ENCODE data around the gene CARTPT.

CARTPT gene

DNA sequence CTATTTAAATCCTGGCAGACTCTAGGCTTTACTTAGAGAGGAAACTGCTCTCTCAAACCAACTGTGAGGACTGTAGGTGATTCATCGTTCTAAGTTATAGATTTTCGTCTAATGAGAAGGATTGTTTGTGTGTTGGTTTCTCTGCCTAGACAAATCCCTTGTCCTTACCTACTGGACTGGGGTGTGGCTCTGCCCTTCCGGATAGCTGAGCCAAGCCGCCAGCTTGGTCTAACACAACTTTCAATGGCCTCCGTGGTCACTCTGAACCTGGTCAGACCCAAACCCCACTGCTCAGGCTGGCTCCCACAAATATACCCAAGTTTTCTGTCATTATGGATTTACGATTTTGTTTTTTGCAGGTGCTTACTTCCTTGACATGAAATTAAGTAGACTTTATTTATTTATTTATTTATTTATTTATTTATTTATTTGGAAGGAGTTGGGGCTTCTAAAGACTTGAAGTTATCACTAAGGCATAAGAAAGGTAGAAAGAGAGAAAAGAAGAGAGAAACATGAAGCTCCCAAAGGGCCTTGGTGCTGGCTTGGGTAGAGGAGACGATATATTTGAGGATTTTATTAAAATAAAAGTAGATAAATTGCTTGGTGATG lies 19.0 kb downstream of the CARTPT start:
- DNase-seq (ENCODE audit: low spot score): no peak

DNA sequence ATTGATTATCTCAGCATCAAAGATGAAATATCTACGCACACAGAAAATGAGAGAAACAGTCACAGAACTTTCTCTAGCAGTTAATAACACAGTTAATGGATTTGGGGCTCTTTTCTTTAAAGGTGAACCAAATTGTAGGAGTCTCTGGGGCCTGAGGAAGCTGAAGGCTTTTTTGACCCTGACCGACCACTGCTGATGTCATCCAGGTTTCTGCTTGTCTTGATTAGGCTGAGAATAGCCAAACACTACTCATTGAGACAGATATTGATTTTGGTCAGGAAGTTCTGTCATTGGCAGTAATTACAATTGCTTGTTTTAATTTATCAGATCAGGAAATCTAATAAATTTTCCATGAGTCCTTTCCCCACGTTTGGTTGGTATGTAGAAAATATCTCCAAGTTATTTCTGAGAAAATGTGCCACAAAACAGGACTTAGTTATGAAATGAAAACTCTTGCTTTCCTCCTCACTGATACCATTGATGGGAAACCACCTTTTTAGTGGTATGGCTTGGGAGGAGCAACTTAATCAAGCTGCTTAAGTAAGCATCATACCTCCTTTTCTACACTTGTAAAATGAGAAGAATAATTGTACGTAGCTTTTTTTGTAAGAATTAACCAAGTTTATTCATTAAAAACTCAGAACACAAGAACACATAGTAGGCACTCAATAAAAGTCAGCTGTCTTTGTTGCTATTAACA lies 19.7 kb downstream of the CARTPT start:
- DNase-seq (ENCODE audit: low spot score): no peak

DNA sequence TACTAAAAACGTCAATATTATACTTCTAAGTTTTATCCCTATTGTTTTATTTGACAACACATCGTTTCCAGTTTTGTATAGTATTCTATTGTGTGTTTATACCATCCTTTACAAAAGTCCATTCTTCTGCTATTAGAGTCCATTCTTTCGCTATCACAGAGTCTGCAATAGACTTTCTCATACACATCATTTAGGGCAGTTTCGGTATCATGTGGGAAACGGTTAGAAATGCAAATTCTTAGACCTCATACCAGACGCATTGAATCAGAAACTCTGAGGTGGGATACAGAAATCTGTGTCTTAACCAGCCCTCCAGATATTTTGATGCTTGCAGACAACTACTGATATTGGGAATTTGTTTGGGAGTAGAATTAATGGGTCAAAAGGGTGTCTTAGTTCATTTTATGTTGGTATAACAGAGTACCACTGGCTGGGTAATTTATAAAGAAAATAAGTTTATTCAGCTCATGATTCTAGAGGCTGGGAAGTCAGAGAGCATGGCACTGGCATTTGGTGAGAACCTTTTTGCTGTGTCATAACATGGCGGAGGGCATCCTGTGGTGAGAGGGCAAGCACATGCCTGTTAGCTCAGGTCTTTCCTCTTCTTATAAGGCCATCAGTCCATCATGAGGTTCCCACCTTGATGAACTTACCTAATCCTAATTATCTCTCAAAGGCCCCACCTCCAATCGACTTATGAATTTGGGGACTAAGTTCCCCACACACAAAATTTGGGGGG lies 21.1 kb downstream of the CARTPT start:
- no peak for DNase-seq (ENCODE audit: low spot score)

DNA sequence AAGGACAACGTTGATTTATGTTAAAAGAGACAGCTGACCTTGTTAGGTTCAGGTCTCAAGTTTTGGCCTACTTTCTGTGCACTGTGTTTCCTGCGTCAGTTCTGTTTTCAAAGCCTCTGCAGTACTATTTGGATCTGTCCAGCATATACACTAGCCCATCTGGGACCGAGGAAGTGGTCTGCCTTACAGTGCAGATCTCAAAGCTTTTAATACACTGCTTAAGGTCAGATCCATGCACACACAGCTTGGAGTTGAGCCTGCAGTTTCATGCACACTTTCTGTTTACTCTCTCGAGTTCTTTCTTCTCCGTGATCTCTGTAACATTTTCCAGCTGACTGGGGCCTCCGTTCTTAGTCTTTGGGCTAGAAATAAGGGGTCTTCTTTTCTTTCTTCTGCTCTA lies 24.1 kb downstream of the CARTPT start:
- no peak for DNase-seq (ENCODE audit: low spot score)

DNA sequence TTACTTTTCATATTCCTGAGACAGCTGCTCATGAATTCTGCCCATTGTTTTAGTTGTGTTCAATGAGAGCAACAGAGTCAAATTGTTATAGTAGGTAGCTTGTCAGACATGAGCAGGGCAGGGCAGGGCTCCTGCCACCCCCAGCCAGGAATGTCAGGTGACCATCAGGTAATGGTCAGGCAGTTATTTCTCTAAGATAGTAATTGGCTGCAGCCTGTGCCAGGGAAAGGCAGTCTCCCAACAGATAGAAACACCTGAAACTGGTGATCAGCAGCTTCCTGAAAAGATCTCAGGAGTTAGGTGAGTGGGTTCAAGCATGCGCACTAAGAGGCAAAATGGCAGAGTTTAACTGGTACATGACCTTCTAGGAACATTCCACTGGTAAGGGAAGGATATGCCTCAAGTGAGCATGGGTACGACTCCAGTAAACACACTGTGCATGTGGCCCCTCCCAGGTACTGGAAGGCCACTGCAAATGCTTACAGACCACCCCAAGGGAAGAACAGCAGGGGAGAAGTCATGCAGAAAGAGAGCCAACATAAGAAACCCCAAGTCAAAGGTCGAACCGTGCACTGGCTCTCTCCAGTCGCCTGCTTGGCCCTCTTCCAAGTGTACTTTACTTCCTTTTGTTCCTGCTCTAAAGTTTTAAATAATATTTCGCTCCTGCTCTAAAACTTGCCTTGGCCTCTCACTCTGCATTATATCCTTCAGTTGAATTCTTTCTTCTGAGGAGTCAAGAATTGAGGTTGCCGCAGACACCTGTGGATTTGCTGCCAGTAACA lies 25.1 kb downstream of the CARTPT start:
- DNase-seq (ENCODE audit: low spot score): no peak

DNA sequence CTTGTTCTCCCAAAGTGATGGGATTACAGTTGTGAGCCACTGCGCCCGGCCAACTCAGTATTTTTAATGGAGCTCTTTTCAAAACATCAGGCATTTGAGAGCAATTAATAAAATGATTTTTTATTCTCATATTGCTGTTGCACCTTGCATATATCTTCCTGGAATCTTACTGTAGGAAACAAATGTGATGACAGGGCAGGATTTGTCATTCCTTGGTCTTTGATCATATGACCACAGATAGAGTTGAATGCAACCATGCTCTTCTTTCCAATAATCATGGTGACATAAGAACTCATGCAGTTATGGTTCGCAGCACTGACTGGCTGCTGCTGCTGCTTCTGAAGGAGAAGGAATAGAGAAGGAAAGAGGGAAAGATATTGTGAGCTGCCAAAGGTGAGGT lies 28.1 kb downstream of the CARTPT start:
- DNase-seq (ENCODE audit: low spot score): no peak

DNA sequence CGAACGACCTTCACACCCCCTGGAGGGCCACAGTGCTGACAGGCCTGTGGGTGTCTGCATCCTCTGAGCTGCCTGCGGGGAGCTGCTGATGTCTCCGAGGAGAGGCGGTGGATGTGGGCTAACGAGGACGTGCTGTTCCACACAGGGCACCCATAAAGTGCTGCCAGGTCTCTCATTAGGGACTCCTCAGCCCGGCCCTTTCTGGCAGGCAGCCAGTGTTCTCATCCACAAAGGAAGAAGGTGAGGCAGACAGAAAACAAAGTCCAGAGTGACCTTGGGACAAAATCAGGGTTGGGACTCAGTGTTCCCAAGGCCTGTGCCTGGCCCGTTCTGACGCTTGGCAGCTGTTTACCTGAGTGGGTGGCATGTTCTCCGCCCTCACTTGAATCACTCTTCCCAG lies 29.3 kb downstream of the CARTPT start:
- peak; percentile 7 for DNase-seq (ENCODE audit: low spot score)

DNA sequence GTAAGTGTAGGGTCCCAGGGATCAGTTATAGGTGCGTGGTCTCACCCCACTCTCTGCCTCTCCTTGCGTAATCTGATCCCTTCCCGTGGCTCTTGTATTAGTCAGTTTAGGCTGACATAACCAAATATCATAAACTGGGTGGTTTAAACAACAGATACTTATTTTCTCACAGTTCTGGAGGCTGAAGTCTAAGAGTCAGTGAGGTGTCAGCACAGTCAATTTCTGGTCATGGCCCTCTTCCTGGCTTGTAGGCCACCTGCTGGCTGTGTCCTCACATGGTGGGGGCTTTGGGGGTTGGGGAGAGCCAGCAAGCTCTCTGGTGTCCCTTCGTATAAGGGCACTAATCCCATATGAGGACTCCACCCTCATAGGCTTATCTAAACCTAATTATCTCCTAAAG lies 32.3 kb downstream of the CARTPT start:
- DNase-seq (ENCODE audit: low spot score): no peak

DNA sequence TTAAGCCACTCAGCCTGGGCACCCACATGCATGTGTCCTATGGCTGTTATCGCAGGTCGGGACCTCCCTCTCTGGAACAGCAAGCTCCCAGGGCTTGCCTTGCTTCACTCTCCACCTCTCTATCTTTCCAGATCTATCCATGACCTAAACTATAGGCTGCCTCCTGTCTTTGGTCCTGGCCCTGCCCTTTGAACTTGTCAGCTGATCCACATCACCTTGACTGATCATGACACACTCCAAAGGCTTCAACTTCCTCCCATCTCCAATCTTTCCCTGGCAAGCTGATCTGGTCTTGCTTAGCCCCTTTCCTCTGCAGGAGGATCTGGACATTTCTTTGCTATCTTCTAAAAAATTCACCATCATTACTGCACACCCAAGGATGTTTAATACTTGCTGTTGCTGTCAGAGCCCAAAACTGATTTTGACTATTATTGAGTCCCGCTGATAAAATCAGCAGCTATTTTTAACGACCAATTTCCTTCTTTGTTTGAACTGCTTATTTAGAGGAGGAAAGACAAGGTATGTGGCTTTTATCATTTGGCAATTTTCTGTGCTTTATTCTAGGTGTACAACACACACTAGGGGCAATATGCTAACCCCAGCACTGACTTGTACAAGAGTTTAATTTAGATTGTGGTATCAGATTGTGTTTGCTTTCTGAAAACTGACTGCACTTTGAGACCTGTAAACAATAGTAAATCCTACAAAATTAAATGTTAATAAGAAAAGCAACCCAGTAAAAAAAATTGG lies 33.5 kb downstream of the CARTPT start:
- DNase-seq (ENCODE audit: low spot score): no peak

DNA sequence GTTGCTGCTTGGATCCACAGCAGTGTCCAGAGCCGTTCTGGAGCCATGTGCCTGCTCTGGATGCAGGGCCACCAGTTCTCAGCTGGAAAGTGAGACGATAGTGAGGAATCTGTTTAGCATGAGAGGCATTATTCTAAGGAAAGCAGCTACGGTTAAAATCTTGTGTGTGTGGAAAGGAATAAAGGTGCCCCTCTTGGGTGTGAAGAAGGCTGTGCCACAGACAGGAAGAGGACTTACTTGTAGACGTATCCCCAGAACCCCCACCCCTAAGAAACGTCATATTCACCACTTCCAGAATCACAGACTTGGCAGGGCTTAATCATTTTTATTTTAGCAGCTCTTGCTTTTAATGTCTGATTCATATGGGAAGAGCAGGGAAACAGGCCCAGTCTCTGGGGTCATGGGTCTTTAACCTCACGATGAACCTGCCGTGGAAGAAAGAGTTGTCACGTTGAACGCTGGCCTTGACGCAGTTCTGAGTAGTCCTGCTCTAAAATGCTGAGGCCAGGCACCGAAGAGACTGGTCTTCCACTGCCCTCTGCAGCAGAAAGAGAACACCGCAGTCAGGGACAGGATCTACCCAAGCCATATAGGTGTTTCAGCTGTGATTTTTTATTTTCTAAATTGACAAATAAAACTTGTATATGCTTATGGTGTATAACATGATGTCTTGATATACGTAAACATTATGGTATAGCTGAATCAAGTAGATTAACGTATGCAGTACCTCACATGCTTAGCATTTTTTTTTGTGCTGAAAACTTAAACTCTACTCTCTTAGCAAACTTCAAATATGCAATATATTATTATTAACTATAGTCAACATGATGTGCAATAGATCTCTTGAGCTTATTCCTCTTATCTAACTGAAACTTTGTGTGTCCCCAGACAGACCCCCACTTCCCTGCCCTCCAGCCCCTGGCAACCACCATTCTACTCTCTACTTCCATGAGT lies 38.8 kb downstream of the CARTPT start:
- peak; percentile 62 for DNase-seq (ENCODE audit: low spot score)

DNA sequence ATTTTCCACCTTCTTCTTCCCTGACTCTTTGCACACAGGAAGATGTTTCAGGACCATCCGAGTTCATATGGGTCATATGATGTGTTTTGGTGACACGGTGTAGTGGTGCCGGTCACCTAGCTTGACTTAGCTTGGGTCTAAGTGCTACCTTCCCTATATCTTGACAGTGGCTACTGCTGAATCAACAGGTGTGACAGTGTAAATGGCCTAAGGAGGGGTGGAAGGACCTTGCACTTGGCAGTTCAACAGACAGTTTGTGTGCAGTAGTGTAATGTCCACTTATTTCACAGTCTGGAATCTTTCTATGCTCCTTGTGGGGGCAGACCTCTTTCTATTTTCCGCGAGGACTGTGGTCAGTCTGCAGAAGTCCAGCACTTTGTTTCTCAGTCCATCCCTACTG lies 43.8 kb downstream of the CARTPT start:
- no peak for DNase-seq (ENCODE audit: low spot score)

DNA sequence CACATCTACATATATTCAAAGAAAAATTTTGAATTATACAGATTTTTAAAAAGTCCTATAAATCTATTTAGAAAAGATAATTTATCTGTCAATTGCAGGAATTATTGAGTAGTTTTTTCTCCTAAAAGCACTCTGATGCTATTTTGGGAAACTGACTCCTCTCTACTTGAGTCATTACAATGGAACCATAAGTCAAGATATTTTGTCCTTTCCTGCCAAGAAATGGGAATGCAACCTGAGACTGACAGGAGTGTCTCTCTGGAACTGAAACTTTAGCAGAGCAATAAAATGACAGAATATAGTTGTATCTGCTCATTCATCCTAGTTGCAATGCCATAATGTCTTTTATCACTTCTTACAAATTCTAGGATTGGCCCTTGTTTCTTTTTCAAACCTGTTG lies 48.6 kb downstream of the CARTPT start:
- no peak for DNase-seq (ENCODE audit: low spot score)

DNA sequence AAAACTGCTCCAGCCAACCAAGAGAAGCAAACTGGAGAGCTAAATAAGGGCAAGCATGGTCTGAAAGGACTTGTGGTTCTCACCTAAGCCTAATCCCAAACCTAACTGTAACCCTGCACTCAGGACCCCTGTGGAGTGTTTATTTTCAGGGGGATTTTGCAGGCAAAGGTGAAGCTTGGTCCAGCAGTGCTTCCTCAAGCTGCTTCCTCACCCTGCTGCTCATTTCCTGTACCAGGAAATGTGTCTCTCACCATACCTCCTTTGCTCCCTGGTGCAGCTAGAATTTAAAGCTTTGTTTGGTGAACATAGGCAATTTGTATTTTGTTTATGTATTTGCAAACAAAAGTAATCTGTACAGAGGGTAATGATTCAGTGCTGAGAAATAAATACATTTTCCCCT lies 50.2 kb downstream of the CARTPT start:
- DNase-seq (ENCODE audit: low spot score): peak; percentile 12

DNA sequence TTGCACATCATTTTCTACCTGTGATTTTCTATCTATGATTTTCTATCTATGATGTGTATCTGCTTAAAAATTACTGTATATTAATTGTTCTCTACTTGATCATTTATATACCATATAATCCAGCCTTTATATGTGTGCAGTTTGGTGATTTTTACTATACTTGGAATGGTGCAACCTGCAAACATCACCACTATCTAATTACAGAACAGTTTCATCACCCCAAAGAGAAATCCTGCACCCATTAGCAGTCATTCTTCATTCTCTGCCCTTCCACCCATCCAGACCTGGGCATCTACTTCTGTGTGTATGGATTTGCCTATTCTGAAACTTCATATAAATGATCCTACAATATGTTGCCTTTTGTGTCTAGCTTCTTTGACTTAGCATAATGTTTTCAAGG lies 51.3 kb downstream of the CARTPT start:
- DNase-seq (ENCODE audit: low spot score): no peak

Measured in iPS-NIHi11 (cell line).